Lung (tissue), 16 donors: ENCODE measurements around the gene SRBD1. TPM values are rescaled to one million over a fixed set of nuclear protein-coding genes. Genes with fewer than 3 reads are reported as not detected.
A peak's percentile ranks its signal among the peaks of the same experiment; 100 is the strongest.

Source experiments
- ATAC-seq: fragments of 200-7000 bp; cut with Tn5 transposase; one replicate; pipeline ENCODE4 v1.9.1; 2020; ENCODE audit warnings: moderate number of reproducible peaks; ENCODE audit not compliant: insufficient read depth, low FRiP score
- DNase-seq, 3 donors: peaks; one replicate each; pipeline ENCODE4 v3.0.0-alpha.2; 2013 to 2017
- H3K27ac ChIP-seq, 2 donors: one replicate each; pipeline ENCODE4 v1.5.1; 2013; ENCODE audit warnings: mild to moderate bottlenecking in 2 of 2, moderate library complexity in 2 of 2, control low read depth in 1 of 2, inconsistent platforms in 1 of 2, low read depth in 1 of 2, low read length in 1 of 2
- H3K27me3 ChIP-seq, 3 donors: one replicate each; pipeline ENCODE4 v1.5.1; 2013; ENCODE audit warnings: low read length in 2 of 3; ENCODE audit not compliant: control insufficient read depth in 3 of 3, insufficient read depth in 3 of 3
- H3K36me3 ChIP-seq, 4 donors: one replicate each; pipeline ENCODE4 v1.5.1; 2013; ENCODE audit warnings: low read length in 4 of 4, mild to moderate bottlenecking in 1 of 4, moderate library complexity in 1 of 4; ENCODE audit not compliant: control insufficient read depth in 4 of 4, insufficient read depth in 4 of 4
- H3K4me1 ChIP-seq, 5 donors: one replicate each; pipeline ENCODE4 v1.5.1; 2013; ENCODE audit warnings: low read length in 5 of 5, mild to moderate bottlenecking in 2 of 5, moderate library complexity in 1 of 5; ENCODE audit not compliant: control insufficient read depth in 5 of 5, insufficient read depth in 5 of 5
- H3K4me3 ChIP-seq: one replicate; pipeline ENCODE4 v1.5.1; 2013; ENCODE audit warnings: mild to moderate bottlenecking, control low read depth, moderate library complexity
- H3K9ac ChIP-seq, 2 donors: one replicate each; pipeline ENCODE4 v1.5.1; 2013; ENCODE audit warnings: low read length in 2 of 2, control low read depth in 1 of 2; ENCODE audit not compliant: insufficient read depth in 1 of 2
- H3K9me3 ChIP-seq, 4 donors: one replicate each; pipeline ENCODE4 v1.5.1; 2013; ENCODE audit warnings: low read length in 3 of 4, mild to moderate bottlenecking in 1 of 4, moderate library complexity in 1 of 4; ENCODE audit not compliant: control insufficient read depth in 4 of 4, insufficient read depth in 3 of 4
- CTCF ChIP-seq: IDR thresholded peaks from 2 replicates; pipeline ENCODE4 v1.5.1; 2012; ENCODE audit warnings: mild to moderate bottlenecking; ENCODE audit errors: control extremely low read depth, extremely low read depth
- WGBS, 2 donors: extraction: QIAGEN DNeasy Blood & Tissue Kit; methylation state at CpG; one replicate each; pipeline ENCODE4 v1.1.7; 2013; 5-methylcytosine and 5-hydroxymethylcytosine counted together
- long read RNA-seq, 5 donors: transcript quantifications; one replicate each; lab custom pipeline, GENCODE V29; 2026
- polyA plus RNA-seq, 2 donors: library from polyadenylated mRNA; stranded (reverse); fragments of 200-250 nt; gene quantifications; one replicate each; pipeline ENCODE4 v1.2.1, GENCODE V29; 2013
- total RNA-seq, 2 donors: library from RNA; depleted of rRNA in 1 of 2; stranded (reverse); fragments of >200 nt in 1 of 2; gene quantifications; one replicate each; pipeline ENCODE4 v1.2.1, GENCODE V29; 2014 to 2021
- donor health status: control.
- donor health status: control.
- donor health status: Bipolar disorder and iron deficiency.
- donor health status: healthy.
- donor health status: DM: yes; HTN: yes; CAD: no.

SRBD1 gene
- total RNA-seq (10 to 100 TPM; 14.8 to 30.6 TPM), polyA plus RNA-seq (1 to 10 TPM; 5.6 to 8.1 TPM)
- long read RNA-seq, donor 1, result 0 reads
- long read RNA-seq, donor 2, partial matches to known transcripts, result 5 of 5 reads
- long read RNA-seq, donor 2, other reads (novel, unspliced or antisense), result 0 of 5 reads
- long read RNA-seq, donor 3, partial matches to known transcripts, result 0 of 3 reads
- long read RNA-seq, donor 3, other reads (novel, unspliced or antisense), result 0 of 3 reads
- long read RNA-seq, donor 4, result 0 reads
- long read RNA-seq, donor 5, partial matches to known transcripts, result 0 of 2 reads
- long read RNA-seq, donor 5, other reads (novel, unspliced or antisense), result 0 of 2 reads

- 3 to 4% methylated on average over 44 of the region's 44 CpGs for WGBS, 2 donors
- Histone ChIP-seq H3K4me3 (peak within 1 kb of the TSS; percentile 65), H3K9me3 (no peaks in the 10 kb centered on the region), H3K36me3 (no peaks in the 10 kb centered on the region), H3K27me3 (no peaks in the 10 kb centered on the region), H3K27ac (peak within 1 kb of the TSS; percentile 80 to 90), H3K9ac (peak within 1 kb of the TSS; percentile 57 to 75), H3K4me1 (peaks cover 3 to 19% (median 8%) of the 10 kb centered on the region in 5 donors)
- TF ChIP-seq CTCF, result no peak
- peak; percentile 98 for ATAC-seq
- DNase-seq, result peak; percentile 94 to 97 (median 96)
Measured at GRCh38 chr2:45611020-45611859, at the start of gene SRBD1. SRBD1 (minus strand) TSS chr2:45611267; CDS start chr2:45605441, 5,826 bp downstream.

- no peak for TF ChIP-seq CTCF
- H3K27me3 ChIP-seq, result no peaks in the 10 kb centered on the region
- no peak overlapping the region for H3K27ac ChIP-seq
- H3K36me3 ChIP-seq, result peaks cover 0 to 2% (median 0%) of the 10 kb centered on the region in 4 donors
- no peak overlapping the region for H3K9ac ChIP-seq
- ATAC-seq (no peak), DNase-seq (peak in 2 of 3 donors; percentile 34 to 63)
- no peak overlapping the region for H3K4me3 ChIP-seq
- H3K4me1 ChIP-seq, result peaks cover 0 to 31% (median 10%) of the 10 kb centered on the region in 5 donors
- H3K9me3 ChIP-seq, result no peaks in the 10 kb centered on the region
- 76 to 89% methylated on average over 3 of the region's 3 CpGs for WGBS, 2 donors
Measured at GRCh38 chr2:45654250-45654649, 43.2 kb upstream of the SRBD1 start.

- H3K36me3 ChIP-seq, result peaks cover 0 to 2% (median 0%) of the 10 kb centered on the region in 4 donors
- TF ChIP-seq CTCF, result no peak
- H3K27ac ChIP-seq, result no peak overlapping the region
- H3K4me1 ChIP-seq, result peaks cover 0 to 37% (median 10%) of the 10 kb centered on the region in 5 donors
- peak overlapping the region; percentile 81 for H3K4me3 ChIP-seq
- DNase-seq (peak in 2 of 3 donors; percentile 52 to 56), ATAC-seq (no peak)
- peak overlapping the region in 1 of 2 donors; percentile 57 for H3K9ac ChIP-seq
- no peaks in the 10 kb centered on the region for H3K9me3 ChIP-seq
- no peaks in the 10 kb centered on the region for H3K27me3 ChIP-seq
- 65 to 75% methylated on average over 5 of the region's 5 CpGs for WGBS, 2 donors
Measured at GRCh38 chr2:45653122-45653913, 42.3 kb upstream of the SRBD1 start.
